Upper lobe of left lung (tissue), 4 donors: ENCODE measurements around the gene COL18A1.

ENCODE experiments used
- EP300 ChIP-seq, 4 donors: sonication (generic); formaldehyde crosslinking; IDR thresholded peaks; one replicate each; pipeline ENCODE4 v1.5.1; 2017; ENCODE audit warnings: antibody characterized with exemption in 4 of 4, control low read depth in 2 of 4
- POLR2A ChIP-seq, 4 donors: fragments of 450-650 bp; IDR thresholded peaks; one replicate each; pipeline ENCODE4 v1.5.1; 2016 to 2017; ENCODE audit warnings: antibody characterized with exemption in 4 of 4, mild to moderate bottlenecking in 2 of 4
- POLR2AphosphoS5 ChIP-seq, 2 donors: sonication (generic); formaldehyde crosslinking; IDR thresholded peaks; one replicate each; pipeline ENCODE4 v1.5.1; 2017; ENCODE audit warnings: antibody characterized with exemption in 2 of 2
- TF ChIP-seq, protein P1 (sequence below), 6 experiments: fragments of 450-650 bp in 4 of 6; fragments of 200-600 bp in 2 of 6; sonication (generic) in 2 of 6; IDR thresholded peaks; one replicate each; pipeline ENCODE4 v1.5.1; 2016 to 2019; ENCODE audit warnings: antibody characterized with exemption in 6 of 6

DNA sequence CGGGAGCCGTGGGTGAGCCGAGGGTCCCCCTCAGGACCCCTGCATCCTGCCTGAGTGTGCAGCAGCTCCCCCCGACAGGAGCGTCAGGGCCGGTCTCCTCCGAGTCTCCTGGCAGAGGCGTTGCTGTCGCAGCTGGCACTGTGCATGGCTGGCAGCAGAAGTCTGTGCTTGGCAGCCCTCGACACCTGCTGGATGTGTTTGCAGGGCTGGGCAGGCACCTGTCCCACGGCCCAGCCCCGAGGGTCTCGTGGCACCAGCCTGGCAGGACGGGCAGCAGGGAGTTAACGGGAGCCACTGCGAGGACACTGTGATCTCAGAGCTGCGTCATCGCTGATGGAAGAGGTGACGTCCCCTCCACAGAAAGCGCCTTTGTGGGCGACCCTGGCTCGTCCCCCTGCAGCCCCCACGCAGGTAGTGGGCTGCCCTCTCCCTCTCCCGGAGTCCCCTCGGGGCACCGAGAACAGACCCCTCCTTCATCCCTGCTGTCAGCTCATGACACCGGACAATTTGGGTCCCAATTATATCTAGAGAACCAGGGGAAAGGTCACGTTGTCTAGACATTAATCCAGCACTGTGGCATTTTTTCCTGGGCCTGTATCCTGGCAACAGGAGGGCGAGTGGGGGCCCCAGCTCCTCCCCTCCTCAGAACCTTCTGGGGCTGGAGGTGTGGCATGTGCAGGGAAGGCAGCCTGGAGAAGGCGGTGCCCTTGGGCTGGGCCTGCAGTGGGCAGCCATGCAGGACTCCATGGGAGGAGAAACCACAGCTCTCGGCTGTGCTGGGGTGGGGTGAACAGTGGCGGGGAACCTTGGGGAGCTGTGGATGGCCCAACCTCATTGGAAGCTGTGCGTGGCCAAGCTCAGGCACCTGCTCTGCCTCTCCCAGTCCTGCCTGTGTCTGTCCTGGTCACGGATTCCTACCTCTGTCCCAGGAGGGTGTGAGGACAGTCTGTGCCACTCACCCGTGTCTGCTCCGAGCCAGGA, 15.4 kb downstream of the COL18A1 start:
- TF ChIP-seq, protein P1, sequence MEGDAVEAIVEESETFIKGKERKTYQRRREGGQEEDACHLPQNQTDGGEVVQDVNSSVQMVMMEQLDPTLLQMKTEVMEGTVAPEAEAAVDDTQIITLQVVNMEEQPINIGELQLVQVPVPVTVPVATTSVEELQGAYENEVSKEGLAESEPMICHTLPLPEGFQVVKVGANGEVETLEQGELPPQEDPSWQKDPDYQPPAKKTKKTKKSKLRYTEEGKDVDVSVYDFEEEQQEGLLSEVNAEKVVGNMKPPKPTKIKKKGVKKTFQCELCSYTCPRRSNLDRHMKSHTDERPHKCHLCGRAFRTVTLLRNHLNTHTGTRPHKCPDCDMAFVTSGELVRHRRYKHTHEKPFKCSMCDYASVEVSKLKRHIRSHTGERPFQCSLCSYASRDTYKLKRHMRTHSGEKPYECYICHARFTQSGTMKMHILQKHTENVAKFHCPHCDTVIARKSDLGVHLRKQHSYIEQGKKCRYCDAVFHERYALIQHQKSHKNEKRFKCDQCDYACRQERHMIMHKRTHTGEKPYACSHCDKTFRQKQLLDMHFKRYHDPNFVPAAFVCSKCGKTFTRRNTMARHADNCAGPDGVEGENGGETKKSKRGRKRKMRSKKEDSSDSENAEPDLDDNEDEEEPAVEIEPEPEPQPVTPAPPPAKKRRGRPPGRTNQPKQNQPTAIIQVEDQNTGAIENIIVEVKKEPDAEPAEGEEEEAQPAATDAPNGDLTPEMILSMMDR (IDR thresholded peaks at IDR 0.05) = no peak
- TF ChIP-seq POLR2AphosphoS5 (IDR thresholded peaks at IDR 0.05) (no peak), EP300 (IDR thresholded peaks at IDR 0.05) (no peak), POLR2A (IDR thresholded peaks at IDR 0.05) (no peak)
